Hepatocyte (in vitro differentiated cells): ENCODE data around the gene TPRG1L. TPM values are rescaled to one million over a fixed set of nuclear protein-coding genes. Genes with fewer than 3 reads are reported as not detected.

ENCODE experiments used
- DNase-seq: peaks from one replicate; pipeline ENCODE4 v3.0.0-alpha.2; 2016; ENCODE audit warnings: low spot score
- H2AFZ ChIP-seq: fragments of 200-600 bp; sonication (generic); 2 replicates; pipeline ENCODE4 v1.6.0; 2016; ENCODE audit warnings: antibody characterized with exemption, mild to moderate bottlenecking
- H3K27ac ChIP-seq: fragments of 200-600 bp; sonication (generic); 2 replicates; pipeline ENCODE4 v1.5.1; 2016; ENCODE audit warnings: mild to moderate bottlenecking
- H3K27me3 ChIP-seq: fragments of 200-600 bp; sonication (generic); 2 replicates; pipeline ENCODE4 v1.6.1; 2016
- H3K36me3 ChIP-seq: fragments of 200-600 bp; sonication (generic); replicated peaks from 2 replicates; pipeline ENCODE4 v1.5.1; 2016; ENCODE audit warnings: low read depth; ENCODE audit not compliant: insufficient read depth
- H3K4me1 ChIP-seq: fragments of 200-600 bp; sonication (generic); 2 replicates; pipeline ENCODE4 v1.5.1; 2016; ENCODE audit warnings: mild to moderate bottlenecking, moderate library complexity; ENCODE audit not compliant: insufficient read depth
- H3K4me2 ChIP-seq: fragments of 200-600 bp; sonication (generic); 2 replicates; pipeline ENCODE4 v1.6.0; 2016
- H3K4me3 ChIP-seq: fragments of 200-600 bp; sonication (generic); 2 replicates; pipeline ENCODE4 v1.5.1; 2016; ENCODE audit warnings: mild to moderate bottlenecking
- H3K79me2 ChIP-seq: fragments of 200-600 bp; sonication (generic); 2 replicates; pipeline ENCODE4 v1.6.0; 2017; ENCODE audit warnings: mild to moderate bottlenecking
- H3K9me2 ChIP-seq: fragments of 200-600 bp; sonication (generic); replicated peaks from 2 replicates; pipeline ENCODE4 v1.6.0; 2017; ENCODE audit warnings: mild to moderate bottlenecking; ENCODE audit not compliant: insufficient read depth
- H3K9me3 ChIP-seq: fragments of 200-600 bp; sonication (generic); 2 replicates; pipeline ENCODE4 v1.5.1; 2016; ENCODE audit warnings: low read depth, mild to moderate bottlenecking
- H4K20me1 ChIP-seq: fragments of 200-600 bp; sonication (generic); 2 replicates; pipeline ENCODE4 v1.6.0; 2016; ENCODE audit warnings: mild to moderate bottlenecking; ENCODE audit not compliant: insufficient read depth, poor library complexity, severe bottlenecking
- CTCF ChIP-seq: fragments of 200-600 bp; sonication (generic); IDR thresholded peaks from 2 replicates; pipeline ENCODE4 v1.5.1; 2016; ENCODE audit warnings: antibody characterized with exemption, mild to moderate bottlenecking; ENCODE audit not compliant: poor library complexity
- EZH2 ChIP-seq: fragments of 200-600 bp; sonication (generic); IDR thresholded peaks from 2 replicates; pipeline ENCODE4 v1.6.1; 2016; ENCODE audit warnings: antibody characterized with exemption, mild to moderate bottlenecking, borderline replicate concordance
- EZH2phosphoT487 ChIP-seq: fragments of 200-600 bp; sonication (generic); IDR thresholded peaks from one replicate; pipeline ENCODE4 v1.6.1; 2018; ENCODE audit warnings: antibody characterized with exemption, mild to moderate bottlenecking, low read depth, moderate library complexity; ENCODE audit not compliant: unreplicated experiment, severe bottlenecking
- WGBS: methylation state at CpG from one replicate; pipeline ENCODE4 v1.1.6; 2016; ENCODE audit warnings: low lambda C conversion rate; ENCODE audit errors: missing lambda C conversion rate; 5-methylcytosine and 5-hydroxymethylcytosine counted together
- polyA plus RNA-seq: library from polyadenylated mRNA; unstranded; fragments of >200 nt; fragmentation: Nextera tagmentation; extraction: Ambion mirVana; gene quantifications from 2 replicates; pipeline ENCODE4 v1.2.1, GENCODE V29; 2016
- total RNA-seq: library from RNA; depleted of rRNA; stranded (reverse); fragments of >200 nt; gene quantifications from 2 replicates; pipeline ENCODE4 v1.2.3, GENCODE V29; 2014

Gene TPRG1L
- total and polyA plus RNA-seq, 2 experiments from 2014 or later: 57.9 to 74.1 TPM

GRCh38 chr1:3585940-3586568 is 38.8 kb upstream of the TPRG1L start:
- Histone ChIP-seq H3K4me2 (no peak overlapping the region), H3K9me2 (no peaks in the 10 kb centered on the region), H3K9me3 (no peaks in the 10 kb centered on the region), H3K4me1 (no peaks in the 10 kb centered on the region), H4K20me1 (no peaks in the 10 kb centered on the region), H3K27ac (no peak overlapping the region), H3K27me3 (no peaks in the 10 kb centered on the region), H2AFZ (no peak overlapping the region), H3K79me2 (no peaks in the 10 kb centered on the region), H3K36me3 (no peaks in the 10 kb centered on the region), H3K4me3 (no peak overlapping the region)
- TF ChIP-seq EZH2: no peak
- TF ChIP-seq CTCF: no peak
- TF ChIP-seq EZH2phosphoT487: no peak
- DNase-seq: no peak
- 93% methylated on average over 19 of the region's 19 CpGs for WGBS

- Histone ChIP-seq H4K20me1 (no peaks in the 10 kb centered on the region), H3K79me2 (no peaks in the 10 kb centered on the region), H3K36me3 (no peaks in the 10 kb centered on the region), H3K9me2 (no peaks in the 10 kb centered on the region), H2AFZ (no peak overlapping the region), H3K9me3 (no peaks in the 10 kb centered on the region), H3K4me1 (no peaks in the 10 kb centered on the region), H3K4me3 (no peak overlapping the region), H3K4me2 (no peak overlapping the region), H3K27ac (peak overlapping the region; percentile 81), H3K27me3 (no peaks in the 10 kb centered on the region)
- TF ChIP-seq CTCF (no peak), EZH2phosphoT487 (no peak), EZH2 (no peak)
- peak; percentile 75 for DNase-seq
- 61% methylated on average over 24 of the region's 24 CpGs for WGBS
These were observed 37.6 kb upstream of the TPRG1L start for GRCh38 chr1:3586986-3587759.

- no peak overlapping the region for H2AFZ ChIP-seq
- H3K36me3 ChIP-seq: no peaks in the 10 kb centered on the region
- no peaks in the 10 kb centered on the region for H3K4me1 ChIP-seq
- H3K4me3 ChIP-seq: no peak overlapping the region
- DNase-seq: no peak
- H3K9me3 ChIP-seq: no peaks in the 10 kb centered on the region
- H3K27me3 ChIP-seq: no peaks in the 10 kb centered on the region
- no peaks in the 10 kb centered on the region for H3K9me2 ChIP-seq
- TF ChIP-seq CTCF: no peak
- TF ChIP-seq EZH2: no peak
- TF ChIP-seq EZH2phosphoT487: no peak
- H3K4me2 ChIP-seq: no peak overlapping the region
- H3K27ac ChIP-seq: no peak overlapping the region
- 81% methylated on average over 3 of the region's 5 CpGs for WGBS
- H3K79me2 ChIP-seq: no peaks in the 10 kb centered on the region
- H4K20me1 ChIP-seq: no peaks in the 10 kb centered on the region
These were observed 36.4 kb upstream of the TPRG1L start for GRCh38 chr1:3588395-3588794.
